Activated CD4-positive, alpha-beta T cell treated with anti-CD3 and anti-CD28 coated beads for 1 hour (primary cell): ENCODE data around the gene KDM4B.
"Not testable (repeated sequence)": the region's sequence is repeated elsewhere in the genome, so short reads cannot be mapped to it uniquely, and the experiment has no call there.

Experiments
- DNase-seq: peaks from one replicate; pipeline ENCODE4 v3.0.0-alpha.2; 2020

The KDM4B gene

DNA sequence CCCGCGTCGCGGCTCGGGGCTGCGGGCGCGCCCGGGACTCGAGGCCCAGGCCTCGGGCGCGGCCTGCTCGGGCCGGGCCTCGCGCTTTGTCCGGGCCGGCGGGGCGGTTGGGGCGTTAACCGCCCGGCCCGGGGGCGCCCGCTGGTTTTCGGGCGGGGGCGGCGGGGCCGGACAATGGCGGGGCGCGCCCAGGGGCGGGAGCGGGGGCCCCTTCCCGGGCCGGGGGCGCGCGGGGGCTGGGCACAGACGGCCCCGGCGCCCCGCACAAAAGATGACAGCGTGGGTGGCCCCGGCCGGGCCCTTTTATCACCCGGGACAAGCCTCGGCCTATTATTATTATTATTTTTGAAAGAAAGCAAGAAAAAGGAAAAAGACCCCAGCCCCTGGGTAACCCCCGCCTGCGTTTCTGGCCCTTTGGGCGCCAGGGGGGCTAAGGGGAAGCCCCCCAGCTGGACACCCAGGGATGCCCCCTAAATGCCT, 419 bp downstream of the KDM4B start:
- no peak for DNase-seq

DNA sequence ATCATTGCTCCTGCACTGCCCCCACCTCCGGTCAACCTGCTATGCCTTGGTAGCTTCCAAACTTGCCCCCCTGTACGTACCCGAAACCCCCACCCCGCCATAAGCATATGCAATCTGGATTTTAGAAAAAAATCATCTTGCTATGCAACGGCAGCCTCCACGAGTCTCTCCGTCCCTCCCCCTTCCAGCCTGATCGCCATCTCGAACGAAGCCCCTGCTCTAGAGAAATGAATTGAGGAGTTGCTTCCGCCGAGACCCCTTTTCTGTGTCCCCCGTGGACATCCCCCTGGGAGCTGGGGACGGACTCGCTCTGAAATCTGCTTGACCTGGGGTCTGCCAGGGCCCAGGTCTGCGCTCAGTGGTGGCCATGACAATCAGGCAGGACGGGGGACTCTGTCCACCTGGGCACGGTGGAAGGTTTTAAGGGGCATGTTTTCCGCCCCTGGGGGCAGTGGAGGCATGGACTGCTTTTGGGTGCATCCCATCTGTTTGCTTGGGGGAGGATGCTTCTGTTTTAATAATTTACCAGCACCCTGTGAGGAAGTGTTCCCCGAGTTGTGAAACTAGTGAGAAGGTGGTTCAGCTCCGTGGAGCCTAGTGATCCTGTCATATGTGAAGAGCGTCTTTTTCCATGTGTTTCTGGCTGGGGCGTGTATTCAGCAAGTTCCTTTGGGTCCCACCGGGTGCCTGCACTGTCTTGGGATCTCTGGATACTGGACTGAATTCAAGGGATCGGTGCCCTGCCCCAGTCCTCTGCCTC, 1.0 kb downstream of the KDM4B start:
- DNase-seq, result no peak

DNA sequence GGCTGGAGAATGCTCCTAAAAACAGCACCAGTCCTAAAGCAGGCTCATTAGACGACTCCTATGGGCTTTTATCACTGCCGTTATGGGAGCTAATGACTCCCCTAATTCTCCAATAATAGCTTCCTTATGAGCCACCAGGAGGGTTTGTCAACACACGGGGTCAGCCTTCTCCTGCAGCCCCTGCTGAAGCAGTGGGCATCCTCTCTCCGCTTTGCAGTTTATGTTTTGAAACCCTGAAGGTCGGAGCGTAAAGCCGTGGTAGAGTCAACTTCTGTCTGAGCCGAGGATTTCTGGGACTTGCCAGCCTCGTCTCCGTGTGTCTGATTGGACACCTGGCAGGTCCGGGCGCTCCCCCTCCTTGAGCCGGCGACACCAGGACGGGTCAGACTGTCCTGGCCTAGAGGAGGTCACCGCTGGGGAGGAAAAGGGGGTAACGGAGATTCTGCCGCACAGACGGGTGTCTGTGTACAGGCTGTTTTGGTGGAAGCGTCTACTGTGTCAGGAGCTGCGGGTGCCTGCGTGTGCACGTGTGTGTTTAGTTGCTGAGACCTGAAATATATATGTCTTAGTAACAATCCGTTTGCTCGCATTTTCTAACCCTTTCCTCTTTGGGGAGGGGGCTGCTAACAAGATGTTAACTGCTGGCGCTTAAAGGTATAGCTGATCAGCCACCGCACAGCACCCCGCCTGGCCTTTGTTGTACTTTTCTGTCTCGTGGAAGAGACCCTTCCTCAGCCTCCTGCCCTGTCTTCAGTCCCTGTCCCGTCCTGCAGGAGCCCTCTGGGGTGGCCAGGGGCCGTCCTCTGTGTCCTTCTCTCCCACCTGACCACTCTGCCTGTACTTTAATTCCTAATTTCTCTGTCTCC, 1.9 kb downstream of the KDM4B start:
- DNase-seq, result no peak

DNA sequence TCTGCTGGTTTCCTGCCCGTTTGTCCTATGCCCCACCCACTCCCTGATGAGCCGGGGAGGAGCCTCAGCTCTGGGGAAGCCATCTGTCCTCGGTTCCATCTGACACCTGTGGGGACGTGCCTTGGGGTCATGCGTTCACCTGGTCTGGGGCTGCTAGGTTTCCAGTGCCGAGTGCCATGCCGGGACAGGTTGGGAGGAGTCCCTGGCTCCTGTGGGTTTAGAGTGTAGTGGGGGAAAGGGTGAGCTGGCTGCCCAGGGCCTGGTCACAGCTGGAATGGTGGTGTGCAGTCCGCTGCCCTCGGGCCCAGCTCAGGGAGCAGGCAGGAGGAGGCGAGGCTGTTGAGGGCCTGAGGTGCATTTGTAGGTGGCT, 2.5 kb downstream of the KDM4B start:
- DNase-seq, result no peak

DNA sequence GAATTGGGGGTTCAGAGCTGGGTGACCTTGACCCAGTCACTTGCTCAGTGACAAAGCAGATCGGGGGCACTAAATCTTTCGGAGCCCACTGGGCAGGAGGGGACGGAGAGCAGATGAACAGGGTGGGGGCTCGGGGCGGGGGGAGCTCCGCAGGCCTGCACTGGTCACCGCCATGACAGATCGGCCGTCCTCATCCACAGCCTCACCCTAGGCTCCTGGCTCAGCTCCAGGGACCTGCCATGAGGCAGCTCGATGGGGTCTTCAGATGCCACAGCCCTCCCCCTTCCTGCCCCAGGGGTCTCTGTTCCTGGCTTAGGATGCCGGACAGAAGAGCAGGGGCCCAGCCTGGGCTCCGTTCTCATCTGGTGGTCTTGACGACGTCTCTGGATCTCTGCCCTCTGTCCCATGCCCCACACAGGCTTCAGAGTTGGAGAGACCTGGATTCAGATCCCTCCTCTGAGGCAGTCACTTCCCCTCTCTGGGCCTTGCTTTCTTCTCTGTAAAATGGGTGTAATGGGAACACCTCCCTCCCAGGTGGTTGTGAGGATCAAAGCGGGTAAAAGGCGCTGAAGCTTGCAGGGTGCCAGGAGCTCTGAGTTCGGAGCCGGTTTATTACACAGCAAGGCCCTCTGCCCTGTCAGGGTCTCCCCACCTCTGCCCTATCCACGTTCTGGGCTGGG, 3.0 kb downstream of the KDM4B start:
- DNase-seq, result no peak

DNA sequence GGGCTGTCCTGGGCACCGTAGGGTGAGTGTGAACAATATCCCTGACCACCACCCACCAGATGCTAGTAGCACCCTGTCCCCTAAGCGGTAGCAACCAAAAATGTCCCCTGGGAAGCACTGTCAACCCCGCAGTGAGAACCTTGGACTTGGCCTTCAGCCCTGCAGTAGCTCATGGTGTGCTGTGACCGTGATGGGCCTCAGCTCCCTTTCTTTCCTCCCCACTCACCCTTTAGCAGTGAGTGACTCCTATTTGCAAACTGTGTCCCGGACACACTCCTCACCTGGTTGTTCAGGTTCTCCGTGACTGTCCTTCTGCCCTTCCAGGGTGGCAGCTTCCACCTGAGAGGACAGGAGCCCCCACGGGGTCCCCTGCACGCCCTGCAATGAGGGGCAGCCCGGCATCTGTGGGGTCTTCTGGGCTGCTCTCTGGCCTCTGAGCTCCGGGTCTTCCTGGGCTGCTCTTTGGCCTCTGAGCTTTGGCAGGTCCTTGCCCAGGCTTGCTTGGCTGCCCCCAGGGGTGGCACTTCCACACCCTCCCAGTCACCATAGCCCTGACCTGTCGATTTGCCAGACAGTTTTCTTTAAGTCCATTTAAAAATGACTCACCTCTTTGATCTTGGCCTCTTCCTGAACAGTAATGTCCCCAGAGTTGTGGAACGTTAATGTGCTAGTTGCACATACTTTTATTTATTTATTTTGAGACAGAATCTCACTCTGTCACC, 3.8 kb downstream of the KDM4B start:
- DNase-seq, result no peak

DNA sequence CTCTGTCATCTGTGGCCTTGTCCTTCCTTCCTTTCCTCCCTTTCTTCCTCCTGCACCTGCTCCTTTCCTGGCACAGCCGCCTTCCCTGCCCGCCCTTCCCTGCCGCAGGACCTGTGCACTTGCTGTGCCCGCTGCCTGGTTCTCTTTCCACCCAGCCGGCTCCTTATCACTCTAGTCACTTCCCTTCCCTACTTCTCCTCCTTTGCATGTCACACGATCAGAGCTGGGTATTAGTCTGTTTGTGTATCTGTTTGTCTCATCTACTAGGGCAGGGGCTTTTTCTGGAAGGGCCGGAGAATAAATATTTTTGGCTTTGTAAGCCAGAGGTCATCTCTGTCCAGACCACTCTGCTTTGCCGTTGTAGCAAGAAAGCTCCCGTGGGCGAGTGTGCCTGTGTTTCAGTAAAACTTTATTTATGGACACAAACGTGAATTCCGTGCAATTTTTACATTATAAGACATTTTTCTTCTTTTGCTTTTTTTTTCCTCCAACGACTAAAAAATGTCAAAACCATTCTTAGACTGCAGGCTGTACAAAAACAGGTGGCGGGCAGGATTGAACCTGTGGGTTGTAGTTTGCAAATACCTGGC, 6.1 kb downstream of the KDM4B start:
- no peak for DNase-seq

DNA sequence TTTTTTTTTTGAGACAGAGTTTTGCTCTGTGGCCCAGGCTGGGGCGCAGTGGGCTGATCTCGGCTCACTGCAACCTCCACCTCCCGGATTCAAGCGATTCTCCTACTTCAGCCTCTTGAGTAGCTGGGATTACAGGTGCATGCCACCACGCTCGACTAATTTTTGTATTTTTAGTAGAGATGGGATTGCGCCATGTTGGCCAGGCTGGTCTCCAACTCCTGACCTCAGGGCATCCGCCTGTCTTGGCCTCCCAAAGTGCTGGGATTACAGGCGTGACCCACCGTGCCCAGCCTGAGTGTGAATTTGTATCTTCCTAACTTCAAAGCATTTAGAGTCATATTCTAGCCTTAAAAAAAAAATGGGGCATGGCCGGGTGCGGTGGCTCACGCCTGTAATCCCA, 6.7 kb downstream of the KDM4B start:
- DNase-seq, result not testable (repeated sequence)

DNA sequence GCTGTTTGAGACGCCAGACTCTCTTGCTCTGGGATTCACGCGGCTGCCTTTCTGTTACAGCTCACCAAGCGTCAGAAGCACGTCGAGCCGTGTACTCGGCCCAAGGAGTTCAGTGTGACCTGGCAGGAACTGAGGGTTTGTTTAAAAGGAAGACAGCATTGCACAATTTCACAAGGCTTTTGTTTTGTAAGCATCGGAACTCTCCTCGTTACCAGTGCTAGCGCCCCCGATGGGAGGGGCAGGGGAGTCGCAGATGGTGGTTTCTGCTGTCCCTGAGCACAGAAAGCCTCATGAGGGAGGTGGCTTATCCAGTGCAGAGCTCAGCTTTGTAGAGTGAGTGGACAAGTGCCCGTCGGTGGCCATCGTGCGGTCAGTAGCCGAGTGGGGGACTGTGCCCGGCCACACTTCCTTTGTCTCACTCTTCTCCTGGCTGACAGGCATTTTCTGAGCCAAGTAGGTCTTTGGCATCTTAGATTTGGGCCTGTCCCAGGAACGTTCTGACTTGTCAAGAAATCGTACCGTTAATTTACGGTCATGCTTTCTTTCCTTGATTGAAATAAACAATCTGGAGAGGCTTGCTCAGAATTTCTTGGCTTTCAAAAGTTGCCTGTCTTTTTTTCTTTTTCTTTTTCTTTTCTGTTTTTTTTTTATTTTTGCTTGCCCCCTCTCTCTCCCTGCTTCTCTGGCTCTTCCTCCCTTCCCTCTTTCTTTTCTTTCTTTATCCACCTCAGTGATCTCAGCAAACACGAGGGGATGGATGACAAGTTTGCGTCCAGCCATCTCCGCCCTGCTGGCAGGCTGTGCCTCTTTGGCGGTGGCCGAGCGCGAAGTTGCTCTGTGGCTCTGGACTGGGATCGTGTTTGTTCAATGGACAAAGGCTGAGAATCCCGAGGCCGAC, 7.7 kb downstream of the KDM4B start:
- DNase-seq, result no peak

DNA sequence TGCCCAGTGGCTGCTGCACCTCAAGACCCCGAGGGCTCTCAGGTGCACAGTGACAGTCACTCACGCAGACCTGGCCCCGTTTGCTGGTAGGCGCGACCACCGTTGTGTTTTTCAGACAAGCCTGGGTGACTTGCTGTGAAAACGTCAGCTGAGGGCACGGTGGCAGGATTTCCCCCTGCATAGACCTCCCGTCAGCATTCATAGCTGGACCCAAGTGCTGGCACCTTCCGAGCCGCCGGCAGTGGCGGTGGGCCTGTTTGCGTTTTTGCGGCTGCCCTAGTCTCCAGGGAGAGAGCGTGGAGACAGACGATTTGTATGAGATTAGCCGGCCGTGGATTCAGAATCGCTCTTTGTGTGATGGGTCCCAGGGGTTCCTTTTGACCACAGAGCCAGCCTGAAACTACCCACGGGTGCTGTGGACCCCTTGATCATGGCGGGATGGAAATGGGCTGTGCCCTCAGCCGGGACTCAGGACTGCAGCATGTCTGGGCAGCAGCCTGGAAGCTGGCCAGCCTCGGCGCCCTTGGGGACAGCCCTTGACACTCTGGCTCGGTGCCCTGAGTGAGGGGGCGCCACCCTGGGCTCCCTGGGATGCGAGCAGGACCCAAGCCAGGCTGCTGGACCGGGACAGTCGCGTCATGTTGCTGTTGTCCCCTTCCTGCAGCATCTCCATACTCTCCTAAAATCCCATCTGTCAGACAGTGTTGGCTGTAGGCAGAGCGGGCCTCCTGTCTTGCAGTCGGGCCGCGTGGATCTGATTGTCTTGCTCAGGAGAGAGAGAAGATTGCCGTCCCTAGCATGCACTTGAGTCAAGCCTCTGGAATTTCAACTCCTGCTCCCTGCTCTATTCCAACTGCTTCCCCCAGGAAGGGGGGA, 8.6 kb downstream of the KDM4B start:
- no peak for DNase-seq

DNA sequence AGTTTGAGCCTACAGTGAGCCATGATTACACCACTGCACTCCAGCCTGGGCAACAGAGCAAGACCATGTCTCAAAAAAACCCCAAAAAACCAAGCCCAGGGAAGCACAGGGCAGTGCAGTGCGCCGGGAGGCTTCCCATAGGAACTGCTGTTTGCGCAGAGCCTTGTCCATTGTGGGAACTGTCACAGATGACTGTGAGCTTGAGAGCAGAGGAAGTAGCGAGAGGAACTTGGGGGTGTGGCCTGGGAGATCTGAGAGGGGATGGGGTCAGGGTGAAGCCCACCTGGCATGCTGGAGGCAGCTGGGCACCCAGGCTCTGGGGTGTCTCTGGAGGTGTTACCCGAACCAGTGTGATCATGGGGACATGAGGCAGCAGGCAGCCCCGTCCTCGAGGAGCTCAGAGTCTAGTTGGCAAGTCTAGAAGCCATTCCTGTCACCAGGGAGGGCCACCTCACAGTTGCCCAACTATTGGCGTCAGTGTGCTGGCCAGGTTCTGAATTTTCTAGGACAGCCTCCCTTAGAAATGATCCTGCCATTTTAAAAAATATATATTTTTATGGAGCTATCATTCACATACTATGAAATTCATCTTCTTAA, 10.4 kb downstream of the KDM4B start:
- DNase-seq, result no peak

DNA sequence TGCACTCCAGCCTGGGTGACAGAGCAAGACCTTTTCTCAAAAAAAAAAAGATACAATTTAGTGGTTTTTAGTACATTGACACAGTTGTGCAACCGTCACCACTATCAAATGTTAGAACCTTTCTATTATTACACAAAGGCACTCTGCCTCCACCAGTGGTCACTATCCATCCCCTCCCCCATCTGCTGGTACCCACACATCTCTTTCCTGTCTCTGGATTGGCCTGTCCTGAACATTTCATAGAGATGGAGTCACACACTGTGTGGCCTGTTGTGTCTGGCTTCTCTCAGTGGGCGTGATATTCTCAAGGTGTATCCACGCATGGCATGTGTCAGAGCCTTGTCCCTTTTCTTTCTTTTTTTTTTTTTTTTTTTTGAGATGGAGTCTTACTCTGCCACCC, 11.2 kb downstream of the KDM4B start:
- DNase-seq, result no peak

DNA sequence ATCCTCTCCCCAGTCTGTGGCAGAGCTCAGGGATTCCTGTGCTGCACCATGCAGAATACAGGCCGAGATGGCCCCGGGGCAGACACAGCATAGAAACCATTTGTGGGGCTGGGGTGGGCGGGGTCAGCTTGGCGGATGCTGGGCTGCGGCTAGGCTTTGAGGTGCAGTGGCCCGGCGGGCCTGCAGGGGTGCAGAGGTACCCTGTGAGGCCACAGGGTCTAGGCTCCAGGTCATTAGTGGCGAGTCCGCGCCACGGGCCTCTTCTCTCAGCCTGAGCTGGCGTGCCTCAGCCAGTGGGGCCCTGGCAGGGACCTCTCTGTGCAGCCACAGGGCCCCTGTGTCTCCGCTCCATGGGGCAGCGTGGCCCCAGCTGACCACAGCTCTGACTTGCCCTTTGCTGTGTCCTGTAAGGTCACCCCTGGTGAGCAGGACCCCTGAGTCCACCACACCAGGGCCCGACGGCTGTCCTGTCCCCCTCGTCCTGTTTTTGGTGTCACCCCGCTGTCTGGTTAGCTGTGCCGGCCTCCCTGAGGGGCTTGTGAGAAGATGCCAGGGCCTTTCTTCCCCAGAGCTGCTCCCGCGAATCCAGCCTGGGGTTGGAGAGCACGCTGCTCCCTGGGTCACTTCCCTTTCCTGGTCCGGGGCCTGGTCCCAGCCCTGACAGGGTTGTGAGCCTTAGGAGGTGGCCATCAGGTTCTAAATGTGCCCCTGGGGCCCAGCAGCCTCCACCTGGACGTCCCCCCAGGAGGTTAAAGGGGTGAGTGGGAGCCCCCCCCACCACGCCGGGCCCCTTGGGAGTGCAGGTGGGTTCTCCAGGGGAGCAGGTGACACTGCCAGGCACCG, 12.1 kb downstream of the KDM4B start:
- no peak for DNase-seq

DNA sequence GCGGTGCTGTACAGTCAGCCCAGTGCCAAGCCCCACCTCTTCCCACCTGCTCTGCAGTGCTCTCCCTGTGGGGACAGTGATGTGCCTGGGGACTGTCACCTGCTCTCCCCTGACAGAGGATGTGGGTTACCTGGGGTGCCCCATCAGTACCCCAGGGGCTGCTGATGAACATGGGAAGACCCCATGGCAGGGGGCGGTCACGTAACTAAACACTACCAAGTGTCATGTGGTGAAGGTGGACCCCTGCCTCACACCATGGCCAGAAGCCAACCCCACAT, 12.7 kb downstream of the KDM4B start:
- no peak for DNase-seq

DNA sequence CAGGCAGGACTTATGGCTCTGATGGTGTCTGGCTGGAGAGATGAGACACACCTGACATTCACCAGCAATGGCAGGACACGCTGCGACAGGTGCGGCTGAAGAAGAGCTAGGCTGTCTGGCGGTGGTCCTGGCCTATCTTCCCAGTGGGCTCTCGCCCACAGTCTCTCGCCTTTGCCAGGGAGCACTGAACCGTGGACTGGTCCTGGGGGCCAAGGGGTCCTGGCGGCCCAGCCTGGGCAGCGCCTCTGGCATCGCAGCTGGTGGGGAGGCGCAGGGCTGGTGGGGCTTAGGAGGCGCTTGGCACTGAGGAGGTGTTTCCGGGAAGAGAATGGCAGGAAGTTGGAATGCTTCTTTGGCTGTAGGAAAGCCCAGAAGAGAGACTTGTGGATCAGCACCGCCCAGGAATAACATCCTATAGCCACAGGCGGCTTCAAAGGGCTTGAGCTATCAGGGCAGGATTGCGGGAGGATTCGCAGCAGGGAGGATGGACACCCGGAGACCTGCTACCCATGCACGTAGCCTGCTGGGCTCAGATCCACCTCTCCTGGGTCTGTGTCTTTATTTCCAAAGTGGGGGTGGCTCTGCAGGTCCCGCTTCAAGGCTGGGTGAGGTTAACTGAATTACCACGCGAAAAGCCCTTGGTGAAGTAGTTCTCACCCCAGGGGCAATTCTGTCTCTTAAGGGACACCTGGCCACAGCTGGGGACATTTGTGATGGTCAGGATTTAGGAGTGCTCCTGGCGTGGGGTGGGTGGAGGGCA, 14.6 kb downstream of the KDM4B start:
- DNase-seq, result no peak

DNA sequence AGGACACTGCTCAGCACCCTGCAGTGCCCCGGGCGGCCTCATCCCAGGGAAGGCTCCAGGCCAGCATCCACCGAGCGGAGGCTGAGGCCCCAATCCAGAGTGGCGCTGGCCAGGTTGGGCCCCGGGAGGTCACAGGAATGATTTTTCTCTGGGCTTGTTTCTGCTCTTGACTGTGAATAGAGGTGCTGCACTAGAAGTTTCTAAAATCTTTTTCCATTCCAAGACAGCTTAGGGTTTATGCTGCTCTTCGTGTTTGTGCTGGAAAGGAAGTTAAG, 15.1 kb downstream of the KDM4B start:
- no peak for DNase-seq

DNA sequence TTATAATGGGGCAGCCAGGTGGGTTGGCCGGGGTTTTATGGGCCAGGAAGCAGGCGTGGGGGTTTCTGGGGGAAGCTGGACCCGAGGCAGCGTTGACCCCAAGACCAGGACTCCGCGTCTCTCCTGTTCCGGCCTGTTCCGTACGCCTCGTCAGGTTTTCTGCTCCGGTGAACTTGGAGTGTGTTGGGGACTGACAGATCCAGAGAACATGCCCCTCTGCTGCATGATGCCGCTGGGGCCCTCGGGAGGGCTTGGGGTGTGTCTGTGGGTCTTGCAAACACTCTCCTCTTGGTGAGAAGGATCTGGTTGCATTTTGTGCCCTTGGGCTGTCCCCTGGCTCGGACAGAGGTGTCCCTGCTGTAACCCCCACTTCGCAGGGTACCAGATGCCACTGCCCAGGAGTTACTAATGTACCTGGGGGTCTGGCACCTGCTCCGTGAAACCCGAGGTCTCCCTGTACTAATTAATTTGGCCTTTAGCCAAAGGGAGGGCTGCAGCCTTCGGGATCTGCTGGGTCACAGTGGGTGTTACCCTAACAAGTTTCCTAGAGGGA, 15.6 kb downstream of the KDM4B start:
- no peak for DNase-seq

DNA sequence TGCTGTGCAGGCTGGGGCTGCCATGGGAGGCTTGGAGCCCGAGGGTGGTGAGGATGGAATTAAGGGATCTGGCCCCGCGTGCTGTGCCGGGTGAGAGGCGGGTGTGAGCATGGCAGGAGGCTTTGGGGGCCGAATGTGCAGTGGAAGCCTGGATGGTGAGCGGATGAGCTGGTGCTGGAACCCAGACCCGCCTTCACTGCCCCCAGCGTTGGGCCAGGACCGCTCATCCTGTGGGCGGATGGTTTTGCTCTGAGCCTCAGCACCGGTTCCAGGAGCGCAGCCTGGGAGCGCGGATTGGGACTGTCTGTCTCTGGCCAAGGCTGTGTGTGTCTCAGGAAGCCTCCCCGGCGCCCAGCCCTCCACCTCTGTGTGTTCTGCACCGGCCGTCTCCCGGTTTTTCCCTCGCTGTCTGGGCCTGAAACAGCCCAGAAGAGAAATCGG, 16.7 kb downstream of the KDM4B start:
- no peak for DNase-seq
